HG03378 (cell line): Measurements from ENCODE around the gene CSTF2.
"Not testable (repeated sequence)": the region's sequence is repeated elsewhere in the genome, so short reads cannot be mapped to it uniquely, and the experiment has no call there.

Experiments used
- ATAC-seq: cut with Tn5 transposase; IDR thresholded peaks from one replicate; pipeline ENCODE4 v1.9.1; 2021; ENCODE audit warnings: mild to moderate bottlenecking, moderate library complexity; ENCODE audit not compliant: unreplicated experiment

CSTF2 gene

GRCh38 chrX:100819837-100820666, at the start of gene CSTF2:
Gene CSTF2, plus strand, starts transcription at chrX:100820391. Its CDS starts 26 bp downstream, at chrX:100820417.
- ATAC-seq = peak; percentile 96

- not testable (repeated sequence) for ATAC-seq
Observed at GRCh38 chrX:100796371-100796770, 23.8 kb upstream of the CSTF2 start.

GRCh38 chrX:100797359-100797758, 22.8 kb upstream of the CSTF2 start:
- no peak for ATAC-seq

- no peak for ATAC-seq
Observed at GRCh38 chrX:100798484-100799214, 21.5 kb upstream of the CSTF2 start.

- no peak for ATAC-seq
Observed at GRCh38 chrX:100802843-100803242, 17.3 kb upstream of the CSTF2 start.

- no peak for ATAC-seq
Observed at GRCh38 chrX:100804780-100805179, 15.4 kb upstream of the CSTF2 start.

GRCh38 chrX:100808265-100808664, 11.9 kb upstream of the CSTF2 start:
- not testable (repeated sequence) for ATAC-seq

GRCh38 chrX:100812216-100813158, 7.7 kb upstream of the CSTF2 start:
- no peak for ATAC-seq

- ATAC-seq = no peak
Observed at GRCh38 chrX:100817340-100817739, 2.9 kb upstream of the CSTF2 start.

GRCh38 chrX:100819534-100819836, 706 bp upstream of the CSTF2 start:
- no peak for ATAC-seq

- ATAC-seq = peak; percentile 85
Observed at GRCh38 chrX:100829730-100830129, 9.5 kb downstream of the CSTF2 start.

GRCh38 chrX:100830143-100830542, 10.0 kb downstream of the CSTF2 start:
- ATAC-seq = peak; percentile 19

GRCh38 chrX:100830547-100830946, 10.4 kb downstream of the CSTF2 start:
- peak; percentile 45 for ATAC-seq

- no peak for ATAC-seq
Observed at GRCh38 chrX:100831219-100831946, 11.2 kb downstream of the CSTF2 start.

- no peak for ATAC-seq
Observed at GRCh38 chrX:100850317-100850716, 30.1 kb downstream of the CSTF2 start.

GRCh38 chrX:100852810-100853209, 32.6 kb downstream of the CSTF2 start:
- no peak for ATAC-seq

GRCh38 chrX:100863326-100863864, 43.2 kb downstream of the CSTF2 start:
- no peak for ATAC-seq

GRCh38 chrX:100864657-100865391, 44.6 kb downstream of the CSTF2 start:
- no peak for ATAC-seq

GRCh38 chrX:100868273-100868672, 48.1 kb downstream of the CSTF2 start:
- no peak for ATAC-seq

- ATAC-seq = no peak
Observed at GRCh38 chrX:100870527-100870926, 50.3 kb downstream of the CSTF2 start.
